GM19240 (cell line): ENCODE data around the gene GRB7.
"Not testable (repeated sequence)": the region's sequence is repeated elsewhere in the genome, so short reads cannot be mapped to it uniquely, and the experiment has no call there.

Experiments used
- DNase-seq: peaks from one replicate; pipeline ENCODE4 v3.0.0; 2011; ENCODE audit warnings: low spot score; ENCODE audit not compliant: insufficient read length

The GRB7 gene

DNA sequence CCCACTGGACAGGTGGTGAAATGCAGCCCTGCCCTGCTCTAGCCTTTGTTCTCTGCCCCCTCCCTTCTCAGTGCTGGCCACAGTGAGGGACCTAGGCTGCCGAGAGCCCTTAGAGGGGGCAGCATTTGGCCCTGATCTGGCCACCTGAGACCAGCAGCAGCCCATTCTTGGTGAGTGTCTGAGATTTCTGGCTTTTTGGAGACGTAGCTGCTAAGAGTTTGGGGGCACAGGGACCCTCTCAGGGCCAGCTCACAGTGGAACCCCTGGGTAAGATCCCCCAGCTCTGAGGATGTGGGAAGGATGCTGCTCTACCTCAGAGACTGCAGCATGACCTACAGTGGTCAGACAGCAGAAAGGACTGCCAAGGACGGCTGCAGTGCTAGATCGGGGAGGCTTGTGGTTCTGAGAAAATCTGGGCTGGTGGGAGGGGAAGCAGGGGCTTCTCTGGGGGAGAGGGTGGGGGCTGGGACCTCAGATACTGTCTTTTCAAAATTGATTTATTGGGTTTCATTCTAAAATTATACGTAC, 13.3 kb downstream of the GRB7 start:
- no peak for DNase-seq

DNA sequence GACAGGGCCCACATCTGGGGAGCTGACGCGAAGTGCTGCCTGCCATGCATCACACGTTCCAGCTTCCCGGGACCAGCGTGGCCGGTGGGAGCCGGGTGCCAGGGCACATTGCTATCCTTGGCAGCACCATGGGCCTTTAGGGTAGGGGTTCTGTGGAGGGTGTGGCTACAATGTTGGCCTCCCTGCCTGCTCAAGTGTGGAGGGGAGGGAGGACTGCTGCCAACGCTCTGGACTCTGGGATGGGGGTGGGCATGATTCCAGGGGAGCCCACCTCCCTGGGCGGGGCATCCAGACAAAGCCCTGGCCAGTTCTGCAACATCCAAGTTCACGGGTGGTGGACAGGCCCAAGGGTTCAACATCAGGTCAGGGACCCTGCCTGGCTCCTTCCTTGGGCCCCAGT, 13.9 kb downstream of the GRB7 start:
- no peak for DNase-seq

DNA sequence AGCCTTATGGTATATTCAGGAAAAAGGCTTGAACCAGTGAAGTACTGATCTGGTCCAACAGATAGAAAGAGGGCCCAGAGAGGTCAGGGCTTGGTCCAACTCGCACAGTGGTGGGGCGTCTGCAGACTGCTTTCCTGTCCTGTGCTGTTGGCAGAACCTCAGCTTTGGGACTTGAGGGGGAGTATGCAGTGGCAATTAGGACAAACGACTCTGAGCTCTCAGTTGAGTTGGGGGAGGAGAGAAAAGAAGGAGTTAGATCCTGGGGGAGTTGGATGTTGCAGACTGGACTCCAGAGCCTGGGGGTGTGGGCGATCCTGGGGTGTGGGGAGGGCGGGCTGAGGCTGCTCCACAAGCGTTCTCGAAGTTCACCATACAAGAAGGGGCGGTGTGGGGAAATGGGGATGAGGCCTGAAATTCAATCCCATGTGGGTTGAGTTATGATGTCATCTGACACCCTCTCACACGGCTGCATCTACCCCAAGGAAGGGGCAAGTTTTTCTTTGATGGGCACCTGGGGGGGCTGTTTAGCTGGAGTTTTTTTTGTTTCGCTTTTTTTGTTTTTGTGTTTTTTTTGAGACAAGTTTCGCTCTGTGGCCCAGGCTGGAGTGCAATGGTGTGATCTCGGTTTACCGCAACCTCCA, 14.6 kb downstream of the GRB7 start:
- DNase-seq = no peak

DNA sequence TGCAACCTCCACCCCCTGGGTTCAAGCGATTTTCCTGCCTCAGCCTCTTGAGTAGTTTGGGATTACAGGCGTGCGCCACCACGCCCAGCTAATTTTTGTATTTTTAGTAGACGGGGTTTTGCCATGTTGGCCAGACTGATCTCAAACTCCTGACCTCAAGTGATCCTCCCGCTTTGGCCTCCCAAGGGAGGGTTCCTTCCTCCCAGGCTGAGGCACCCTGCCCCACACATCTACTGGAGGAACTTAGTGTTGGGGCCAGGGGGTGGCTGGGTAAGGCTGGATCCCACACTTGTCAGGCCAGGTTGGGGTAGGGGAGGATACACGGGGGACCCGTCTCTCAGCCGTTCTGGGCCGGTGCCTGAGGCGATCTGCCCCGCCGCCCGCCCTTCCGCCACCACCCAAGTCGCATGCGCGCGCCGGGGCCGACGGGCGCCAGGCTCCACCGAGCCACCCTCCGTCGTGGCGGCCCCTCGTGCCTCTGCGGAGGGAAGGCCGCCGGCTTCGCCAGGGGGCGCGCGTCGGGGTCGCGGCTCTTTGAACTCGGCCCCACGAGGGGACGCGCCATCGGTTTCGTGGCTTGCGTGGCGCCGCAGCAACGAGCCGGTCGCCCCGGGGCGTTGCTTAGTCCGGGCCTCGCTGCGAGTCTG, 15.9 kb downstream of the GRB7 start:
- peak; percentile 64 for DNase-seq

DNA sequence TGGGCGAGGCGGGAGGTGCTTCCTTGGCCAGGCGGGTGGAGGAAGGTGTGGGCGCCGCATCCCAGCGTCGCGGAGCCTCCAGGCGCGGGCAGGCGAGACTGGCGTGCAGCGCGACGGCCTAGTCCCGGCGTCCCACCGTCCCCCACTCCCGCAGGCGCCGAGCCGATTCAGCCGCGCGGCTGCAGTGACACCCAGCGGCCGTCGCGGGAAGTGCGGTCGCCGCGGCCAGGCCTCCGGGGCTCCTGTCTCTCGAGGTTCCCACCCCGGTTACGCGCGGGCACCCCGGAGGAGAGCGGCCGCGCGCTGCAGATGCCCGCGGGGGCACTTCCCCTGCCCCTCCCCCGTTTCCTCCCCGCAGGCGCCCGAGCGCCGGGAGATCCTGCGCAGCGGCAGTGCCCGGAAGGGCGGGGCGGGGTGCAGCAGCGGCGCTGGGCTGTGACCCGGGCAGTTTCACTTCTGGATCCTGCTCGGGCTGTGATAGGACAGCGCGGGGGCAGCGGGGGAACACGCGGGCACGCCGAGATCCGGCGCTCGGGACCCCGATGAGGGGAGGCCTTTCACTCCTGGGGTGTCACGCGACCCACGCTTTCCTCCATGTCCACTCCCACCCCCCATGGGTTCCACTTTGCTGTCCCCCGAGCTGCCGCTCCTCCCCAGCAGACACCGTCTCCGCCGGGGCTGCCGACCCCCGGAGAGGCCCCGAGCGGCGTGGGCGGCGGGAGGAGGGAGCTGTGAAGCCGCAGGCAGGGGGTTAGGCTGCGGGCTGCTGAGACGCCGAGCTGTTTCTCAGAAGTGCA, 16.6 kb downstream of the GRB7 start:
- peak; percentile 92 for DNase-seq

DNA sequence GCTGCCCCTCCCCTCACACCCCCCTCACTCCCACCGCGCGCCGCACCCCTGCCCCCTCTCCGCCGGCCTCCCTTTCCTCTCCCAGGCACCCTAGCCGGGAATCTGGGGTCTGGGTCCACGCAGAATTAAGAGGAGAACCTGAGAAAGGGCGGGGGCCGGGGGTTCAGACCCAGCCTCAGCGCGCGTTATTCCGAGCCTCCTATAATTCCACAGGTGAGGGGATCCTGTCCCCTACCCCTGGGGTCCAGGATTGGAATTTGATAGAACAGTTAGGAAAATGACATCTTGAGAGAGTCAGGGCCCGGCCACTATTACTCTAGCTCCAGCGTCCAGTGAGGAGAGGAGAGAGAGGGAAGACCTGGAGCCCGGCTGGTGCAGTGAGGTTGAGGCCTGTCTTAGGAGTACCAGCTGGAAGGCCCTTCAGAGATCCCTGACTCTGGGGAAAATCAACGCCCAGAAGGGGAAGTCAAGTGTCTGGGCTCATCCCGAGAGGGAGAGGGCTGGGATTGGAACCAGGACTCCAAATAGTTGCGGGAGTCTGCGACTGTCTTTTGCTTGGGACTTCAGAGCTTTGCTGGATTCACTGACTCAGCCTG, 17.3 kb downstream of the GRB7 start:
- no peak for DNase-seq

DNA sequence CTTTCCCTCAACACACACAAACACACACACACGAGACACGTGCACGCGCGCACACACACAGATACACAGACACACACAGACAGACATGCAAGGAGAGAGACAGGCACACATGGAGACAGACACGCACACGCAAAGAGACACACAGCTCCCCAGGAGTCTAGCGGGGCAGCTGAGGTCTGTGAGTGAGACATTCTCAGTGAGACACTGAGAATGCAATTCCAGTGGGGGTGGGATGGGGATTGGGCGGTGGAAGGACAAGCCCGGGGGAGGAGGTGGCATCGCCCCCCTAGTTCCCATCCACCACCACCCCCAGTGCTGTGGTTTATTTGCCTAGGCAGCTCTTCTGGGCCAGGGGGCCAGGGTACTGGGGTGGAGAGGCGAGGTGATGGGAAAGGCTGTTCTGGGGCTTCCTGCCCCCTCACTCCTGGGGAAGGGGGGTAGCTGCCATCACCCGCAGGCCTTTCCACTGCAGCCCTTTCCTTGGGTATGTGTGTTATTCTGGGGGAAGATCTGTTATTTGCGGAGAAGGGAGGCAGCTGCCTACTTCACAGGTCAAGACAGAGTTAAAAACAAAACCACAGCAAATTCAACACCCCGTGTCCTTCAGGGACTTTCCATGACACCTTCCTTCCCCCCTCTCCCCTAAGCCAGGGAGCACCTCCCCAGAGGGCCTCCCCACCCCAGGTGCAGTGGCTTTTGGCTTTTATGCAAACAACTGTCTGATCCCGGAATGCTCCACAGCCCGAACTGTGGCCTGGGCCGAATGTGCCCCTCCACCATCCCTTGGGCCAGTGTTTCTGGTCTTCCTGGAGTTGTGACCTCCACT, 18.0 kb downstream of the GRB7 start:
- no peak for DNase-seq

DNA sequence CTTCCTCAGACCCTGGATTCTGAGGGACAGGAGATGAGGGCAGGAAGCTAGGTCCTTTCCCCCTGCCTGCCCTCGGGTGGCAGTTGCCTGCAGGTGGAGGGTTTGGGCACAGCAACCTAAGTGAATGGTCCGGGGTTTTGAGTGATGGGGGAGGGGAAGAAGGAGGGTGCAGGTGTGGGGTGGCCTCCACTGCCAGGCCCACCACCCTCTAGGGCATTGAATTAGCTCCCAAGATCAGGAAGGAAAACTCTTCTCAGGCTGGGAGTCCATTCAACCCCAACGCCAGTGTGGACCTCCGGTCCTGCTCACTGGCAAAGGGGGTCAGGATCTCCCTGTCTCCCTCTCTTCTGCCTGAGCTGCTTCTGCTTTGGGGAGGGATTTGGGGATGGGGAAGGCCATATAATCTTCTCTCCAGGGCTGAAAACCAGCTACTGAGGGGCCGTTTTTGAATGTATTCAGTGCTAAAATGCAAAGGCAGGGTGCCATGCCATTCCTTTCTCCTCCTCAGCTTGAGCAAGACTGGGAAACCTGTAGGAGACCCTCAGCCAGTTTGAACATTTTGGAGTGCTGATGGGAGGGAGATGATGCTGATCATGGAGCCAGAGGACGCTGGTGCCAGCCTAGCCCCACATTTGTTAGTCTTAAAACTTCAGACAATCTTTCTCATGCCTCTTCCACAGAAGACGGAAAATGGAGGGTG, 18.8 kb downstream of the GRB7 start:
- no peak for DNase-seq

DNA sequence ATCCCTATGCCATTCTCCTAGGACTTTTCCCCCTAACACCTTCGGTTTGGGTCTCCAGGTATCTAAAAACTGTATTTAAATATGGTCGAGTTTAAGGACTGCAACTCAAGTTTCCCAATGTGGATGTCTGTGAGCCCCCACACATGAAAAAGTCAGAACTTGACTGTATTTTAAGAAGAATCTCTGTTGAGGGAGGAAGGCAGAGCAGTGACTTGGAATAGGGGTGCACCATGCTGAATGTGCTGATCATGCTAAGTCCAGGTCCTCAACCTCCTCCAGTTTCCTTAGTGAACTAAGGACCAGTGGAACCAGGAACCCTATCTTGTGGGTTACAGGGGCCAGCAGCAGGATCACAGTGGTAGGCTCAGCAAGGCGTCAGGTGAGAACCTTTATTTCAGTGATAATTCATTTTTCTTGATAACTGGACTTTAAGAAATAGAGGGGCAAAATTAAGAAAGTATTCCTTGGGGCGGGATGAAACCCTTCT, 19.5 kb downstream of the GRB7 start:
- no peak for DNase-seq

DNA sequence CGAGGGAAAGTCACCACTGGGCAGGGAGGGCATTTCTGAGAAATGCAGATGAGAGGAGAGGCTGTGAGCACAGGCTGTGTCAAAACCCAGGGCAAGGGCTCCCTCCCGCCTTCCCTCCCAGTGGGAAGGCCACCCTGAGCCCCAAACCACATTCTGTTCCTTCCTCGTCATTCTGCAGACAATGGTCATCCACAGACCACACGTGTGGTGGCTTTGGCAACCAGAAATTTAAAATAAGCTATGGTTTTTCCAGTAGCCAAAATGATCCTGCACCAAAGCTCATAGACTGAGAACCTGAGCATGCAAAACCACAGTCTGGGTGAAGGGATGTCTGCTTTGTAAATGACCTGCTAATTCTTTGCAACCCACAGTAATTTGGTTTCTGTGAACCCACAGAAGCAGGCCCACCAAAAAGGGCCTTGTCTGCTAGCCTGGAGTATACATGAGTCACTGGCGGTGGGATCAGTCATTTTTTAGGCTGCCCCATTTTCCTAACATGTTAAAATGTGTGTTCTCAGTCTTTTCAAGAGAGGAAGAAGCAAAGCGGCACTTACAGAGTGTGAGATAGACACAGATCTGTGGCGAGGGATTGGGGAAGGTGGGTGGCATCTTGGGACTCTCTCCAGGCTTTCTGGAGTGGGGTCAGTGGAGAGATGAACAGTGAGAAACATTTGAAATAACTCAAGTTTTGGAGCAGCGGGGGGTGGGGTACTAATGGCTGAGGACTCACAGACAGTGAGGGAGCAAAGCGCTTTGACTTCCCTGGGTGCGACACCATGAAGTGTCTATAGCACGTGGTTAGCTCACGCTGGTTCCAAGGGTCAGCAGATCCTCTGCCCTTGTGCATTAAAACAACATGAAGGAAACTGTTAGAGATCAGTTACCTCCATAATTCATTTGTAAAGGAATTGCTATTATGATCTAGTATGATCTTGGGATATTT, 20.5 kb downstream of the GRB7 start:
- DNase-seq = no peak

DNA sequence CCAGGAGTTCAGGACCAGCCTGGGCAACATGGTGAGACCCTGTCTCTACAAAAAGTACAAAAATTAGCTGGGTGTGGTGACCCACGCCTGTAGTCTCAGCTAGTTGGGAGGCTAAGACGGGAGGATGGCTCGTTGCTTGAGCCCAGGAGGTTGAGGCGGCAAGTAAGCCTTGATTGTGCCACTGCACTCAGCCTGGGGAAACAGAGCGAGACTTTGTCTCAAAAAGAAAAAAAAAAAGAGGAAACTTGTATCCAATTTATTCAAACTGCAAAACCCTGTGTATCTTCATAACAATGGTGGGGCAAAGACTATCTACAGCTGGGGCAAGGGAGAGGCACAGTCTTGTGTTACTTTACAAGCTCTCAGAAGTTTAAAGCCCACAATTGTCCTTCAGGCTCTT, 21.5 kb downstream of the GRB7 start:
- DNase-seq = no peak

DNA sequence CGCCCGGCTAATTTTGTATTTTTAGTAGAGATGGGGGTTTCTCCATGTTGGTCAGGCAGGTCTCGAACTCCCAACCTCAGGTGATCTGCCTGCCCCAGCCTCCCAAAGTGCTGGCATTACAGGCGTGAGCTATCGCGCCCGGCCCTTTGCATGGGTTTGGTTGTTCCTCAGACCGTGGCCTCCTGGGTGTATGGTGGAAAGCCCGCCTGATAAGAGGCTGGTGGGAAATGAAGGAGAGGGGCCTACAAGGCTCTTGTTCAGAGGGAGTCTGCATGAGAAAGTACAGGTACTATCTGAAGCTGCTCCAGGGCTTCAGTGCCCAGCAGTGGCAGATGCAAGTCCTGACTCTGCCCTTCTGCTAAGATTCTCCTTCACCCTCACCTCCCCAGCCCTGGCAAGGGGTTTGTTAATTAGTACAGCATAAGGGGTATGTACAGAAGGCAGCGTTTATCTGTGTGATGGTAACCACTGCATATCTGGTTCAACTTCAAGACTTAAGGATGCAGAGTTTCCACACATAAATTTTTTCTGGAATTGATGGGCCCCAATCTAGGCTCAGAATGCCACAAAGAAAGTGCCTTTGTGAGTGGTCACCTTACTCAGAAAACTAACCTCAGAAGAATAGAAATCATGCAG, 24.2 kb downstream of the GRB7 start:
- no peak for DNase-seq

DNA sequence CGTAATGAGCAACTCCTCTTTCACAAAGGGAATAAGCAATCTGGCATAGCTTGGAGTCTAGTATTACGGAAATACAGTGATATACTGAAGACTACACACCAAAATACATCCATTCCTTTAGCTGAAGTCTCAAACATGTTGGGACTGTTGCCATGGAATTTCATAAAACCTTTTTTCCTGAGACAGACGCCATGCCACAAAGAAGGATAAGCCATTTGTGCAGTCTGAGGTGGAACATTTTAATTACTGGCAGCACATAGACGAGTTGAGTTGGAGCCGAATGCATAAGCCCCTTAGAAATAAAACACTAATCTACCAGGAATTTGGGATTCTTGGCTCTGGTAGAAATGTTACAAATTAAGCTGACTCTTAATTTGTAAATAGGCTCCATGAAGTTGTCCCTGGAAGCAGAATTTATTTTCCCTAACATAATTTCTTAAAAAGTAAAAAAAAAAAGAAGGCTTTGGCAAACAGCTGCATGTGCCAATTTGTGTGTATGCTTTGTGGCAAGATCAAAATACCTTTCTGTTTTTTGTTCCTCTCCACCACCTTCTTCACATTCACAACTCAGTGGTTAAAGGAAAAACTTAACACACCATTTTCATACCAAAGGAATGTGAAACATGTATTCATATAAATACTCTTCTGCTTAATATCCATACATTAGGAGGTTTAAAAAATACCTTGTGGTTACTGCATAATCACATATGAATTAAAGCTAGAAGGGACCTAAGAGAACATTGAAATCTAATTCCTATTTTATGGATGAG, 25.5 kb downstream of the GRB7 start:
- no peak for DNase-seq

DNA sequence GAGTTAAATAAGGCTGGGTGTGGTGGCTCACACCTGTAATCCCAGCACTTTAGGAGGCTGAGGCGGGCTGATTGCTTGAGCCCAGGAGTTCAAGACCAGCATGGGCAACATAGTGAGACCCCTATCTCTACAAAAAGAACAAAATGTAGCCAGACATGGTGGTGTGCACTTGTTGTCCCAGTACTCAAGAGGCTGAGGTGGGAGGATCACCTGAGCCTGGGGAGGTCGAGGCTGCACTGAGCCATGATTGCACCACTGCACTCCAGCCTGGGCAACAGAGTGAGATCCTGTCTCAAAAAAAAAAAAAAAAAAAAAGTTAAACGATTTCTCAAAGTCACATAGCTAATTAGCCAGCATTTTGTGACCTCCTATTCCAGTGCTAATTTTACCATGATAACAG, 26.4 kb downstream of the GRB7 start:
- not testable (repeated sequence) for DNase-seq

DNA sequence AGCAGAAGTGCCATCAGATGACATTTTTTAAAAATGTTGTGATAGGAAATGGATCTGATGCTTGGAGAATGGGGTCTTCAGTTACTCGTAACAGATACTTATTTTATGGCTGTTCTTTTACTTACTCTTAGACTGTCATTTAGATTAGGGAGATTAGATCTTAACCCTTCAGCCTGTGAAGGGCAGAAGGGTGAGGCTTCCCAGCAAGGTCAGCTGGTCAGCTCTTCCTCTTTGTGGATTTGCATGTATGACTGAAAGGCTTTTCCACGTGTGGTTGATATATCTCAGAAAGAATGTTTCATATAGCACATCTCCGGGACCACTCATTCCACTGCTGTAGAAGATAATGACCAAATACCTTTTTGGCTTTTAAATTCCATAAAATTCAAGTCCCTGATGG, 27.4 kb downstream of the GRB7 start:
- no peak for DNase-seq

DNA sequence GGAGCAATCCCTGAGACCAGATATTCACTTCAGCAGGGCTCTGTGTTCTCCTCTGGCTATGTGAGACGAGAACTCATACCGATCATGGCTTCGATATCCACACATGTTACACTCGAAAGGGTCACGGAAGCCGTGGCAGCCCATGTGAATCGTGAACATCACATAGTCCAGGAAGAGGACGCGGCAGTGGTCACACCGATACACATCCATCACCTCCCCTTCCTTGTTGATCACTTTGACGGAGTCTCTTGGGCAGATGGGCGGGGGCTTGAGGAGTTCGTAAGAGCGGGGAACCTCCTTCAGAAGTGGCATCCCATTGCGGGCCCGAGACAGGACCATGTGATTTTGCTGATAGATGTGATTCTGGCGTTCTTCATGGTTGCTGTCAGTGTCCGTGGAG, 28.0 kb downstream of the GRB7 start:
- DNase-seq = no peak

DNA sequence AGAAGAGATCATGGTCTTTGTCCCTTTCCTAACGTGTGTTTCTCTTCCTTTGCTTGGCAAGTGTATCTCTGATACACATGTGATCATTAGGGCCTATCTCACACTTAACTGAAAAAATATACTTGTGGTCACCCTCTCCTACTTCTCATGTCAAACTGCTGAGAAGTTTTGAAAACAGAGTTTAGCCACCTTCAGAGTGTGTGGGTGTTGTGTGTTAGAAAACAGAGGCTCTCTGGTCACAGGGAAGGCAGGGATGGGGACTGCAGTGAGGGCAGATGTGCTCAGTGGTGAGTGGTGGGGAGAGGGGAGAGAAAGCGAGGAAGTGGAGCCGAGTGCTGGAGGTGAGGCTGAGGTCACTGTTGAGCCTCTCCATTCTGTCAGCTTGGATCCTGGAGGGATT, 29.4 kb downstream of the GRB7 start:
- no peak for DNase-seq

DNA sequence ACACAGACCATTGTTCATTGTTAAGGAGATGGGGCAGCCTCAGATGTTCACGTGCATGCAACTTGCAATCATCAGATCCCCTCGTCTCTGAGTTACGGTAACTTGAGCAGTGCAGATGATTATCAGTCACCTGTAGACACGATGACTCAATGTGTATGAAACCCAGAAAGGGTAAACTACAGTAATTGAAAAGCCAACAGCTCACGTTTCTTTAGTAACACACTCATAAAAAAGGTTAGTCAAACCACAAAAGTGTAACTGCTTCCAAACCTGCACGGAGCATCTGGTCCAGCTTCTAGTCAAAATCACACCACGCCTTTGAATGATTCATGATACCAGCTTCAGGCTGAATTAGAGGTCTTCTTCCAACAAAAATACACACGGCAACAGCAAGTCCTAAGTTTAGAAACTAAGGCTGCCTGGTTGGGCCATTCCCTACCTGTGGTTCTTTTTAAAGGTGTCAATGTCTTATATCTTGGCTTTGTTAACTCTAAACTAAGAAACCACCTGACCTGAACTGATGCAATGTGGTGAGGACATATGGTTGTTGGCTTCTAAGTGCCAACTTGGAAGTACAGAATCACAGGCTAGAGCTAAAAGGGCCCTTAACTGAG, 32.3 kb downstream of the GRB7 start:
- no peak for DNase-seq
